Measurements from ENCODE around the gene FES.

FES gene

DNA sequence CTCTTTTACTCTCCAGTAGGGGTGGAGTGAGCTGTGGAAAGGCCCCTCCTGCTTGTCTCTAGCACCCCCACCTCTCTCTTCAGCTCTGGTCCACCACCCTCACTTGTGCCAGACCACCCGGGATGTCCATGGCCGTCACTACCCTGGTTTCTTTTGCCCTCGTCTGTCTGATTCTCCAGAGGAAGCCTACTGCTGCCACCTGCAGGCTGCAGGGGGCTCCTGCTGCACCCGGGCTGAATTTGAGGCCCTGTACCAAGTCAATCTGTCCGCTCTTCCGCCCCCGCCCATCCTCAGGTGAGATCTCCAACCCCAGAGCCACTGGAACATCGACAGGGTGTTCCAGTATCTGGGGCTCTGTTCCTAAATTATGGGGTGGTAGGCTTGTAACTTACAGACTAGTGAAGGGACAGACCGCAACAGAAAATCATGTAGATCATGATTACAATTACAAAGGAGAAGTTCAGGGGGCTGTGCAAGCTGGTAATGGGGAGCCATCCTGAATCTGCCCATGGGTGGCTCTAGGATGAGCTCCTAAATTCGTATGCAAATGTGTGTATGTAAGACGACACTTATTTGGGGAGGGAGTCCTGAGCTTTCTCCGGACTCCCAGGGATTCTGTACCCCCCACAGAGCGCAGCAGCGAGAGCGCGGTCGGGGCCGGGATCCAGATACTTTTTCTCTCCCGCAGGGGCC is 50.1 kb downstream of the FES start:
- peaks cover 23% of the 10 kb centered on the region for H3K36me3 ChIP-seq (ENCODE audit: insufficient read depth, low read length)
- peak; percentile 38 for ATAC-seq (ENCODE audit: insufficient read depth, low read depth)
- peak overlapping the region; percentile 63 for H3K27ac ChIP-seq (ENCODE audit: low read length)
- peaks cover 59% of the 10 kb centered on the region for H3K4me1 ChIP-seq (ENCODE audit: insufficient read depth, low read length)
- H3K79me2 ChIP-seq (ENCODE audit: insufficient read depth, low read length) = peaks cover 35% of the 10 kb centered on the region
- peak overlapping the region; percentile 77 for H2AFZ ChIP-seq (ENCODE audit: low read depth, low read length)
- H3K9ac ChIP-seq (ENCODE audit: low read depth, low read length) = peak overlapping the region; percentile 71
- no peaks in the 10 kb centered on the region for H3K27me3 ChIP-seq (ENCODE audit: insufficient read depth, low read length, poor library complexity)
- peak; percentile 86 for DNase-seq
- TF ChIP-seq EZH2 (IDR thresholded peaks at IDR 0.05; ENCODE audit: borderline replicate concordance, low read depth, low read length, severe bottlenecking) (no peak), CTCF (IDR thresholded peaks at IDR 0.05; ENCODE audit: borderline replicate concordance, extremely low read depth, low read length, poor library complexity, severe bottlenecking) (peak; percentile 96)
- H3K4me3 ChIP-seq (ENCODE audit: low read depth in 1 of 2, low read length in 2 of 2) = peak overlapping the region; percentile 60 to 69; a peak in 3 of 4 replicates
- no peaks in the 10 kb centered on the region for H4K20me1 ChIP-seq (ENCODE audit: insufficient read depth, low read length)
- H3K4me2 ChIP-seq (ENCODE audit: insufficient read depth, low read length) = peak overlapping the region; percentile 93
- H3K9me3 ChIP-seq (ENCODE audit: insufficient read depth, low read length, severe bottlenecking) = no peaks in the 10 kb centered on the region

DNA sequence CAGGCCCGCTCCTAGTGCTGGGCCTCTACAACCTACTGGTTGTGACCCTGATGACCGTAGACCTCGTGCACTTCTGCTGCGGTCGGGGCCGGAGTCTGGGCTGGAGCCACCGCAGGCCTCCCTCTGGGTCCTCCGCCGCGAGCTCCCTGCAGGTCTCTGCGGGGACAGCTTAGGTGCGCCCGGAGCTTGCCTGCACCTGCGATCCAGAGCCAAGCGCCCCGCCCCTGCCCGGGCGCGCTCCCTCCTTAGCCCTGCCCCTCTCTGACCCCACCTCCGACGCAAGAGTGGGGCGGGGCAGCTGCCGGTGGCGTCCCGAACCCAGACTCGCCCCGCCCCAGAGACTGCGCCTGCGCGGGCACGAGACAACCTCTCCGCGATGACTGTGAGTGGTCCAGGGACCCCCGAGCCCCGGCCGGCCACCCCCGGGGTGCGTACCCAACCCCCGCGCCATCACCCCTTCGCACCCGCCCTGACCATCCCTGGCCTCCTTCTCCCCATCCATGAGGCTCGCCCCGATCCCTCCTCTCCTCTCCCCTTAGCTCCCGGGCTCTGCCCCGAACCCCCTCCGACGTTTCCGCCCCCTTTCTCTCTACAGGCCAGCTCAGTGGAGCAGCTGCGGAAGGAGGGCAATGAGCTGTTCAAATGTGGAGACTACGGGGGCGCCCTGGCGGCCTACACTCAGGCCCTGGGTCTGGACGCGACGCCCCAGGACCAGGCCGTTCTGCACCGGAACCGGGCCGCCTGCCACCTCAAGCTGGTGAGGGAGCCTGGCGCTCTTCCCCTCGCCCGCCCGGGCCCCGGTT is 50.8 kb downstream of the FES start, which contains the start of gene UNC45A:
Gene UNC45A, plus strand, starts transcription at position 337 of the 803 bp plus-strand sequence. Its CDS starts 40 bp downstream, at position 377.
- Histone ChIP-seq H3K4me2 (ENCODE audit: insufficient read depth, low read length) (peak within 1 kb of the TSS; percentile 93), H3K9ac (ENCODE audit: low read depth, low read length) (peak within 1 kb of the TSS; percentile 71), H3K4me3 (ENCODE audit: low read depth in 1 of 2, low read length in 2 of 2) (peak within 1 kb of the TSS; percentile 60 to 69), H3K79me2 (ENCODE audit: insufficient read depth, low read length) (peaks cover 33% of the 10 kb centered on the region), H3K27ac (ENCODE audit: low read length) (peak within 1 kb of the TSS; percentile 68), H3K27me3 (ENCODE audit: insufficient read depth, low read length, poor library complexity) (no peaks in the 10 kb centered on the region), H3K4me1 (ENCODE audit: insufficient read depth, low read length) (peaks cover 58% of the 10 kb centered on the region), H4K20me1 (ENCODE audit: insufficient read depth, low read length) (no peaks in the 10 kb centered on the region), H2AFZ (ENCODE audit: low read depth, low read length) (peak within 1 kb of the TSS; percentile 81), H3K36me3 (ENCODE audit: insufficient read depth, low read length) (peaks cover 30% of the 10 kb centered on the region), H3K9me3 (ENCODE audit: insufficient read depth, low read length, severe bottlenecking) (no peaks in the 10 kb centered on the region)
- TF ChIP-seq EZH2 (IDR thresholded peaks at IDR 0.05; ENCODE audit: borderline replicate concordance, low read depth, low read length, severe bottlenecking) (no peak), CTCF (IDR thresholded peaks at IDR 0.05; ENCODE audit: borderline replicate concordance, extremely low read depth, low read length, poor library complexity, severe bottlenecking) (peak; percentile 27)
- DNase-seq = peak; percentile 91
- peak; percentile 76 for ATAC-seq (ENCODE audit: insufficient read depth, low read depth)

DNA sequence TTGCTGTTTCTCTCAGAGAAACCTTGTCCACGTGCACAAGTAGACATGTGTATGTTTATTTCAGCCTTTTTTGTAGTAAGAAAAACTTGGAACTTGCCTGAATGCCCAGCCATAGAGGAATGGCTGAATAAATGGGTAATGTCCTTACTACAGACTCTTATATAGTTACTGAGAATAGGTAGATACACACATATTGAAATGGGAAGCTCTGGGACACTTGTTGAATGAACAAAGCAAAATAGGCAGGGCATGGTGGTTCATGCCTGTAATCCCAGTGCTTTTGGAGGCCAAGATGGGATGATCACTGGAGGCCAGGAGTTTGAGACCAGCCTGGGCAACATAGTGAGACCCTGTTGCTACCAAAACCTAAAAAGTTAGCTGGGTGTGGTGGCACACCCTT is 52.5 kb downstream of the FES start:
- Histone ChIP-seq H3K9ac (ENCODE audit: low read depth, low read length) (no peak overlapping the region), H2AFZ (ENCODE audit: low read depth, low read length) (no peak overlapping the region), H3K27ac (ENCODE audit: low read length) (no peak overlapping the region), H3K79me2 (ENCODE audit: insufficient read depth, low read length) (peaks cover 21% of the 10 kb centered on the region), H3K9me3 (ENCODE audit: insufficient read depth, low read length, severe bottlenecking) (no peaks in the 10 kb centered on the region), H4K20me1 (ENCODE audit: insufficient read depth, low read length) (no peaks in the 10 kb centered on the region), H3K27me3 (ENCODE audit: insufficient read depth, low read length, poor library complexity) (no peaks in the 10 kb centered on the region), H3K36me3 (ENCODE audit: insufficient read depth, low read length) (peaks cover 40% of the 10 kb centered on the region), H3K4me1 (ENCODE audit: insufficient read depth, low read length) (peaks cover 43% of the 10 kb centered on the region), H3K4me2 (ENCODE audit: insufficient read depth, low read length) (peak overlapping the region; percentile 93; the same call in 1 of the 2 replicates), H3K4me3 (ENCODE audit: low read depth in 1 of 2, low read length in 2 of 2) (no peak overlapping the region)
- no peak for ATAC-seq (ENCODE audit: insufficient read depth, low read depth)
- DNase-seq = no peak
- TF ChIP-seq CTCF (IDR thresholded peaks at IDR 0.05; ENCODE audit: borderline replicate concordance, extremely low read depth, low read length, poor library complexity, severe bottlenecking) (no peak), EZH2 (IDR thresholded peaks at IDR 0.05; ENCODE audit: borderline replicate concordance, low read depth, low read length, severe bottlenecking) (no peak)
